SH-SY5Y (cell line): ENCODE results near the gene NRIP3.

ENCODE experiments used
- GATA2 ChIP-seq: IDR thresholded peaks from 2 replicates; pipeline ENCODE4 v1.6.1; 2011; ENCODE audit warnings: mild to moderate bottlenecking, low read depth, low read length
- GATA3 ChIP-seq: IDR thresholded peaks from 2 replicates; pipeline ENCODE4 v1.6.1; 2011; ENCODE audit warnings: low read depth, mild to moderate bottlenecking, low read length, moderate library complexity

- no peak for TF ChIP-seq GATA3
- no peak for TF ChIP-seq GATA2
Observed at GRCh38 chr11:8963569-8964323, 40.1 kb downstream of the NRIP3 start.
